D721Med (cell line): Measurements from ENCODE around the gene MAD1L1.
"Not testable (repeated sequence)": the region's sequence is repeated elsewhere in the genome, so short reads cannot be mapped to it uniquely, and the experiment has no call there.

ENCODE experiments used
- DNase-seq: peaks from one replicate; pipeline ENCODE4 v3.0.0; 2011; ENCODE audit warnings: low spot score; ENCODE audit not compliant: insufficient read length
- FAIRE-seq: peaks from 2 replicates; lab custom pipeline; 2011; peaks lifted over from hg19 to GRCh38; lab: Jason Lieb, UNC
- TF ChIP-seq, protein P1 (sequence below): IDR thresholded peaks from 2 replicates; pipeline ENCODE4 v1.5.1; 2012; ENCODE audit warnings: mild to moderate bottlenecking, control low read depth; ENCODE audit not compliant: insufficient read depth; ENCODE audit errors: missing control alignments

The MAD1L1 gene

DNA sequence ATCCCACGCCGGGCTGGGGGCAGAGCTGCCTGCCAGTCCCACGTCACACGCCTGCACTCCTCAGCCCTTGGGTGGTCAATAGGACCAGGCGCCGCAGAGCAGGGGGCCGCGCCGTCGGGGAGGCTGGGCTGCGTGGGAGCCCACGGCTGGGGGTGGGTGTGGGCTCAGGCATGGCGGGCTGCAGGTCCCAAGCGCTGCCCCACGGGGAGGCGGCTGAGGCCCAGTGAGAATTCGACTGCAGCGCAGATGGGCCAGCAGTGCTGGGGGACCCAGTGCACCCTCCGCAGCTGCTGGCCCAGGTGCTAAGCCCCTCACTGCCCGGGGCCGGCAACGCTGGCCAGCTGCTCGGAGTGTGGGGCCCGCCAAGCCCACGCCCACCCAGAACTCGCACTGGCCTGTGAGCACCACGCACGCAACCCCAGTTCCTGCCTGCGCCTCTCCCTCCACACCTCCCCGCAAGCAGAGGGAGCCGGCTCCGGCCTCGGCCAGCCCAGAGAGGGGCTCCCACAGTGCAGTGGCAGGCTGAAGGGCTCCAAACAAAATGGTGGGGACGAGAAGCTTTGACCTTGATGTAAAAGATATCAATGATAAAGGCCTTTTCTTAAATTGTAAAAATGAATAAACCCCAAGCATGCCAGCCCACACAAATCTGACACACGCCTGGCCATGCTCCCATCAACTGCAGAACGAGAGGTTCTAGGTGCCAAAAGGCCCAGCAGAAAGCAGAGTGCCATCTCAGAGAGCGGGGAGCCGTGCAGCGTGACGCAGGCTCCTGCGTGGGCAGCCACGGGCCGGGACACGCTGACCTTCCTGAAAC, 255.5 kb downstream of the MAD1L1 start:
- TF ChIP-seq, protein P1, sequence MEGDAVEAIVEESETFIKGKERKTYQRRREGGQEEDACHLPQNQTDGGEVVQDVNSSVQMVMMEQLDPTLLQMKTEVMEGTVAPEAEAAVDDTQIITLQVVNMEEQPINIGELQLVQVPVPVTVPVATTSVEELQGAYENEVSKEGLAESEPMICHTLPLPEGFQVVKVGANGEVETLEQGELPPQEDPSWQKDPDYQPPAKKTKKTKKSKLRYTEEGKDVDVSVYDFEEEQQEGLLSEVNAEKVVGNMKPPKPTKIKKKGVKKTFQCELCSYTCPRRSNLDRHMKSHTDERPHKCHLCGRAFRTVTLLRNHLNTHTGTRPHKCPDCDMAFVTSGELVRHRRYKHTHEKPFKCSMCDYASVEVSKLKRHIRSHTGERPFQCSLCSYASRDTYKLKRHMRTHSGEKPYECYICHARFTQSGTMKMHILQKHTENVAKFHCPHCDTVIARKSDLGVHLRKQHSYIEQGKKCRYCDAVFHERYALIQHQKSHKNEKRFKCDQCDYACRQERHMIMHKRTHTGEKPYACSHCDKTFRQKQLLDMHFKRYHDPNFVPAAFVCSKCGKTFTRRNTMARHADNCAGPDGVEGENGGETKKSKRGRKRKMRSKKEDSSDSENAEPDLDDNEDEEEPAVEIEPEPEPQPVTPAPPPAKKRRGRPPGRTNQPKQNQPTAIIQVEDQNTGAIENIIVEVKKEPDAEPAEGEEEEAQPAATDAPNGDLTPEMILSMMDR, result no peak
- DNase-seq (no peak), FAIRE-seq (no peak)

DNA sequence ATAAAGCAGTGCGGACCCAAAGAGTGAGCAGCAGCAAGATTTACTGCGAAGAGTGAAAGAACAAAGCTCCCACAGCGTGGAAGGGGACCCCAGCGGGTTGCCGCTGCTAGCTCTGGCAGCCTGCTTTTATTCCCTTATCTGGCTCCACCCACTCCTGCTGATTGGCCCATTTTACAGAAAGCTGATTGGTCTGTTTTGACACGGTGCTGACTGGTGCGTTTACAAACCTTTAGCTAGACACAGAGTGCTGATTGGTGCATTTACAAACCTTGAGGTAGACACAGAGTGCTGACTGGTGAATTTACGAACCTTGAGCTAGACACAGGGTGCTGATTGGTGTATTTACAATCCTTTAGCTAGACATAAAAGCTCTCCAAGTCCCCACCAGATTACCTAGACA, 256.2 kb downstream of the MAD1L1 start:
- not testable (repeated sequence) for DNase-seq, FAIRE-seq

DNA sequence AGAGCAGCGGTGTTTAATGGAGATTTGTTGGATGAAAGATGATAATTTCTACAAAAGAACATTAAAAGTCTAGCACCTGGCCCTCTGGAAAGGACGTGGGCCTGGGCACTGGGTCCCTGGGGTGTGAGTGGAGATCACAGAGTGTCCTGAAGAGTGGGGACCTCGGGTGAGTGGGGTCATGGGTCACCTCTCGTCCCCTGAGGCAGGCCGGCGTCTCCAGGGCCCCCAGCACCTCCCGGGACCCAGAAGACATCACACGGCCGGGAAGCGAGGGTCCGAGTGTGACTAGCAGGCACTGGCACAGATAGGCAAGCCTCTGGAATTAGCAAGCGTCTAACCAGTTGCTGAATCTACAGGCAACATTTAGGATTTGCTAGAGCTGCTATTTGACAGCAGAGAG, 257.2 kb downstream of the MAD1L1 start:
- DNase-seq (no peak), FAIRE-seq (no peak)
- TF ChIP-seq, protein P1, result no peak

DNA sequence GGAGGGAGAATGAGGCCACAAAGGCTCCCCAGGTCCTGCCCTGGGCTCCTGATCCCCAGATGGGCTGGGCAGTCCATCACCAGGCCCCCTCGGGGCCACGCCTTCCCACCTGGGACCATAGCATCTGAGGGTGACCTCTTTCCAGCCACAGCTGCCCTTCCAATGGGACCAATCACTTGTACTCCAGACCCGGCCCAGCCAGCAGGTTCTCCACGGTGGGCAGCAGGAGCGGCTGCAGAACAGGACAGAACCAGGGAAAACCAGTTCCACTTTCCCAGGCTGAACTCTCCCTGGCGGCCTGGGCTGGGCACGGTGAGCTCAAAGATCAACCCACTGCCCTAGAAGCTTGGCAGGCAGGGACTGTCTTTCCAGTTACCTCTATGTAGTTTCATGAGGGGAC, 257.6 kb downstream of the MAD1L1 start:
- FAIRE-seq (no peak), DNase-seq (no peak)
- TF ChIP-seq, protein P1, result no peak

DNA sequence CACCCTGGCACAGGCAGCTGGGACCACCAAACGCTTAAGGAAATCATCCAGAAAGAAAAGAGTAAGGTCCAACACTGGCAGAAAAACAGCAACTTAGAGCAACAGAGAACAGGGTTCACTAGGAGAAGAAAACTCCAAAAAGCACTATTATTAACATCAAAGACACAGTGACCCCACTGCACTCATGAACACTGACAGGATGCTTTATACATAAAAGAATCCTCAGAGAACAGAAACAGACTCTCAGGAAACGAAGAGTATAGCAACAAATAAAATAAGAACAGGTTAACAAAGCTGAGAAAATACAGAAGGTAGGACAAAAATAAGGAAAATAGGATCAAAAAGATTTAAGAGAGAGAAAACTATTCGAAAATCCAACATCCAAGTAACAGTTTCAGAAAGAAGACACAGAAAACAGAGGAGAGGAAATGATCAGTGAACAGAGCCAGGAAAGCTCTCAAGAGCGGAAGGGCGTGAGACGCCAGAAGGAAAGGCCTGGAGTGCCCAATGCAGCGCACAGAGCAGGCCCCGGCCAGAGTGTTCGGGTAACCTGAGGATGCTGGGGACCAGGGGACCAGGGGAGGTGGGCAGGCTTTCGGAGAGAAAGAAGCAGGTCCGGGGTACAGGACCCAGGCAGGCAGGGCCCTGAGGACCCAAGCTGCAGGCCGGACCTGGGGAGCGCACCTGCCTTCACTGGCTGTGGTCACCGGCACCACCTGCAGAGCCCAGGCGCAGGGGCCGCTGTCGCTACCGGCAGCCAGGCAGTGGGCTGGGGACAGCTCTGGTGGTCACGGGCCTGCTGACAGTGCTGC, 258.2 kb downstream of the MAD1L1 start:
- DNase-seq (no peak), FAIRE-seq (no peak)
- TF ChIP-seq, protein P1, result no peak

DNA sequence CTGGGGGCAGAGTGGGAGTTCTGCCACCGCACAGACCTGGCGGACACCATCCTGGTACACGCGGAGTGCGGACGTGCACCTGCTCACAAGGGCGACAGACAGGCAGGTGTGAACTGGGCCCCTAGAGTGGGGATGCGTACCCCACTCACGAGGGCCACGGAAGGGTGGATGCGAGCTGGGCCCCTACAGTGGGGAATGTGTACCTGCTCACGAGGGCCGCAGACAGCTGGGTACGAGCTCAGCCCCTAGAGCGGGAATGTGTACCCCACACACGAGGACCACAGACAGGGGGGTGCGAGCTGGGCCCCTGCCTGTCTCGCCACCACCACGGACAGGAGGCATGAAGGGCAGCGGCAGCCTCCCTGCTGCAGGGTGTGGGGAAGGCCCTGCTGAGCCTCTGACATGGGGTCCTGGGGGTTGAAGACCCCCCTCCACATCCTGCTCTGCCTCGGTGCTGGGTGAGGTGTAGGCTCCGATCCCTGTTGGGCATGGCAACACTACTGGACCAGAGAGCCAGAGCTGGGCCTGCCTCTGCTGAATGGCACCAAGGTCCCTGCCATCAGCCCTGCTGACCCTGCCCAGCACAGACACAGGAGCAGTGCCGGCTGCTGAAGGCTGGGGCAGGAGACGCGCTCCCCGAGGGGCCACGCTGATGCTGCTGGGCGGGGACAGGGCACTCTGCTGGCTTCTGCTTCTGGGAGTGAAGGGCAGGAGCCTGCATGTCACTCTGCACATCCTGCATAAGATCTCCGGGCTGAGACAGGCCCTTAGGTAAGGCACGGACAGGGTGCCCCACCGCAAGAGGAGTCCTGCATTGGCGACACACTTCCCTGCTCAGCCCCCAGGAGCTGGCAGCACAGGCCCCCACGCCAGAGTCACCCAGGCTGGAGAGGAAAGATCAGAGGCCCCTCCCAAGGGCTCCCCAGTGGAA, 259.2 kb downstream of the MAD1L1 start:
- TF ChIP-seq, protein P1, result no peak
- no peak for DNase-seq
- no peak for FAIRE-seq

DNA sequence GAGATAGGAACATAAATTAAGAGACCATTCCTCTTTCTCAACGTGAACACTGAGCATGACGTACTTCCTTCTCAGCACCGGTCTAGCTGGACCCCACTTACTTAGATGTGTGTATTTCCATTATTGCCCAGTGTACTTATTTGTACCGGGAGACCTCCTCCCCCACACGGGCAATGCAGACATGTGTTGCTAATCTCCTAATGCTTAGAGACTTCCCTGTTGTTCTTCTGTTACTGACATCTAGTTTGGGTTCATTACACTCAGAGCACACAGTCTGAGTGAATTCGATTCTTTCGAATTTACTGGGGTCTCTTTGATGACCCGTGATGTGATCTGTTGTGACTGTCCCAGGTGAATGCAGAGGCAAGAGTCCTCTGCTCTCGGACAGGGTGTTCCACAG, 260.0 kb downstream of the MAD1L1 start:
- TF ChIP-seq, protein P1, result no peak
- DNase-seq (no peak), FAIRE-seq (no peak)
